ENCODE results near the gene RHOV. TPM values are rescaled to one million over a fixed set of nuclear protein-coding genes. Genes with fewer than 3 reads are reported as not detected.

Gene RHOV
- total RNA-seq, 1 experiment from 2014 or later, result 6.0 TPM

- TF ChIP-seq JUND (IDR thresholded peaks at IDR 0.05) (no peak), CTCF (IDR thresholded peaks at IDR 0.05 in 2 of 3, conservative IDR thresholded peaks at IDR 0.05 in 1 of 3; ENCODE audit: borderline replicate concordance in 1 of 3, insufficient read depth in 1 of 3, low read depth in 2 of 3, low read length in 2 of 3) (no peak), CEBPB (IDR thresholded peaks at IDR 0.05; ENCODE audit: low read depth) (no peak), EZH2phosphoT487 (IDR thresholded peaks at IDR 0.05; ENCODE audit: borderline replicate concordance) (no peak), SRF (IDR thresholded peaks at IDR 0.05; ENCODE audit: low read depth) (no peak), RAD21 (IDR thresholded peaks at IDR 0.05; ENCODE audit: low read depth) (no peak), SIN3A (IDR thresholded peaks at IDR 0.05; ENCODE audit: low read depth) (no peak), SP1 (IDR thresholded peaks at IDR 0.05; ENCODE audit: low read depth) (no peak), CBX3 (IDR thresholded peaks at IDR 0.05; ENCODE audit: low read depth) (no peak), ZFX (IDR thresholded peaks at IDR 0.05) (no peak), EGR1 (IDR thresholded peaks at IDR 0.05; ENCODE audit: low read depth) (no peak), ATF3 (IDR thresholded peaks at IDR 0.05) (no peak), ZNF274 (IDR thresholded peaks at IDR 0.05; ENCODE audit: low read depth, low read length) (no peak), YY1 (IDR thresholded peaks at IDR 0.05; ENCODE audit: extremely low read depth, insufficient replicate concordance, low read depth, low read length) (no peak), POLR2A (IDR thresholded peaks at IDR 0.05; ENCODE audit: borderline replicate concordance, extremely low read depth, insufficient read depth, insufficient read length) (no peak), REST (IDR thresholded peaks at IDR 0.05; ENCODE audit: low read depth) (no peak), ELF1 (IDR thresholded peaks at IDR 0.05; ENCODE audit: borderline replicate concordance, low read depth) (no peak), MAX (IDR thresholded peaks at IDR 0.05) (no peak), POLR2AphosphoS5 (IDR thresholded peaks at IDR 0.05; ENCODE audit: low read depth, low read length) (no peak)
- Histone ChIP-seq H3K9me2 (ENCODE audit: insufficient read depth) (no peaks in the 10 kb centered on the region), H3K9ac (ENCODE audit: low read length) (no peak overlapping the region), H3K4me3 (replicated peaks in 1 of 2; ENCODE audit: low read depth in 1 of 2, low read length in 2 of 2) (no peak overlapping the region), H3K4me1 (ENCODE audit: control insufficient read depth in 1 of 2, insufficient read depth in 2 of 2, low read length in 2 of 2) (peaks cover 0 to 3% of the 10 kb centered on the region in 2 experiments; a peak in 1 of 4 replicates), H3K9me3 (ENCODE audit: control insufficient read depth in 1 of 2, insufficient read depth in 1 of 2, low read depth in 1 of 2, low read length in 2 of 2) (no peaks in the 10 kb centered on the region), H3K36me3 (ENCODE audit: control insufficient read depth in 1 of 2, insufficient read depth in 2 of 2, low read length in 2 of 2) (no peaks in the 10 kb centered on the region), H3K79me2 (ENCODE audit: insufficient read depth, low read length) (no peaks in the 10 kb centered on the region), H3K27me3 (ENCODE audit: insufficient read depth, low read length) (no peaks in the 10 kb centered on the region; the same call in 1 of the 2 replicates), H2AFZ (ENCODE audit: low read depth, low read length, poor library complexity, severe bottlenecking) (no peak overlapping the region), H3K27ac (ENCODE audit: low read depth, low read length) (no peak overlapping the region), H3K4me2 (ENCODE audit: low read length) (no peak overlapping the region), H4K20me1 (ENCODE audit: insufficient read depth) (no peaks in the 10 kb centered on the region)
- POLR2A ChIA-PET, result no interaction called here
- no TSS peak for BruUV-seq (replicated peaks)
- RAD21 ChIA-PET (ENCODE audit: low non-redundant PET in 1 of 2, low total read pairs in 2 of 2, uncharacterized antibody in 2 of 2, unreplicated experiment in 2 of 2), result no interaction called here
- CTCF ChIA-PET, result interaction anchor here (1.7 kb wide), 1 partner anchor 17 kb away, joined by 5 read pairs; no protein-coding TSS in a partner anchor
- DNase-seq (ENCODE audit: low read depth, low spot score) (no peak), ATAC-seq (no peak)
- intact Hi-C loops (cut with micrococcal nuclease), result no loop called here
These were observed 48.6 kb upstream of the RHOV start for GRCh38 chr15:40922608-40923005.
